ENCODE data around the gene CDPF1. TPM values are rescaled to one million over a fixed set of nuclear protein-coding genes. Genes with fewer than 3 reads are reported as not detected.

CDPF1 gene
- total and polyA plus RNA-seq, 2 donors (not counting 3 experiments of a cell fraction or from before 2014, with no cell fraction given) = 9.7 to 9.9 TPM

- Histone ChIP-seq H3K9ac (replicated peaks; ENCODE audit: extremely low read depth, insufficient read depth, low read length) (no peak overlapping the region), H3K79me2 (ENCODE audit: control insufficient read depth, insufficient read depth, low read length) (no peaks in the 10 kb centered on the region), H3K4me3 (replicated peaks in 1 of 3; ENCODE audit: insufficient read depth in 1 of 3, low read depth in 1 of 3, low read length in 3 of 3) (no peak overlapping the region), H3K27ac (ENCODE audit: insufficient read depth, low read depth, low read length) (no peak overlapping the region), H3K36me3 (ENCODE audit: control insufficient read depth in 2 of 2, extremely low read depth in 1 of 2, insufficient read depth in 2 of 2, low read length in 2 of 2) (no peaks in the 10 kb centered on the region), H4K20me1 (replicated peaks; ENCODE audit: control insufficient read depth, extremely low read depth, insufficient read depth, low read length) (no peaks in the 10 kb centered on the region), H3K4me1 (ENCODE audit: control insufficient read depth, extremely low read depth, insufficient read depth, low read length) (no peaks in the 10 kb centered on the region), H3K4me2 (ENCODE audit: insufficient read depth, low read length) (no peak overlapping the region), H2AFZ (ENCODE audit: low read depth, low read length) (no peak overlapping the region), H3K9me3 (replicated peaks; ENCODE audit: control insufficient read depth, insufficient read depth, low read length) (no peaks in the 10 kb centered on the region), H3K9me1 (replicated peaks; ENCODE audit: control insufficient read depth, extremely low read depth, insufficient read depth, low read length) (no peaks in the 10 kb centered on the region), H3K27me3 (ENCODE audit: control insufficient read depth in 2 of 2, insufficient read depth in 2 of 2, low read length in 2 of 2) (peaks cover 40 to 55% of the 10 kb centered on the region in 2 experiments)
- BruUV-seq (replicated peaks) = no TSS peak
- POLR2A ChIA-PET = no interaction called here
- dilution Hi-C loops (cut with MboI; ENCODE audit: extremely low pct_ligation_motif_present, low sequenced_read_pairs) = no loop called here
- CTCF ChIA-PET = interaction anchor here (3.6 kb wide), 1 partner anchor 10 kb away, joined by 11 read pairs; the partner anchor contains the start of gene CDPF1
- intact Hi-C loops (cut with micrococcal nuclease) = no loop called here
- FAIRE-seq = no peak
- no peak for DNase-seq (ENCODE audit: low read depth, low spot score)
- no peak for TF ChIP-seq EZH2 (IDR thresholded peaks at IDR 0.05; ENCODE audit: borderline replicate concordance, low read depth, low read length, severe bottlenecking)
- no peak for TF ChIP-seq POLR2A (IDR thresholded peaks at IDR 0.05; ENCODE audit: low read depth, low read length)
- no peak for TF ChIP-seq GATA2 (IDR thresholded peaks at IDR 0.05; ENCODE audit: insufficient read depth, insufficient read length, low read depth, low read length)
- no peak for TF ChIP-seq MAX (IDR thresholded peaks at IDR 0.05; ENCODE audit: insufficient read depth, insufficient read length)
- TF ChIP-seq FOS (IDR thresholded peaks at IDR 0.05; ENCODE audit: borderline replicate concordance, insufficient read depth, low read length) = no peak
- TF ChIP-seq POLR2AphosphoS5 (IDR thresholded peaks at IDR 0.05; ENCODE audit: insufficient read depth, low read depth, low read length) = no peak
- TF ChIP-seq CTCF (IDR thresholded peaks at IDR 0.05; ENCODE audit: extremely low read depth in 1 of 2, insufficient read depth in 1 of 2, low read depth in 1 of 2, low read length in 2 of 2) = no peak
- TF ChIP-seq JUN (IDR thresholded peaks at IDR 0.05; ENCODE audit: borderline replicate concordance, insufficient read depth, insufficient read length, low read depth) = no peak
- no peak for TF ChIP-seq MYC (IDR thresholded peaks at IDR 0.05; ENCODE audit: low read depth, low read length)
Measured at GRCh38 chr22:46260038-46260437, 9.9 kb upstream of the CDPF1 start.

Measured in endothelial cell of umbilical vein (primary cell).